ENCODE measurements around the gene EFCAB10. TPM values are rescaled to one million over a fixed set of nuclear protein-coding genes. Genes with fewer than 3 reads are reported as not detected.
"Not testable (repeated sequence)": the region's sequence is repeated elsewhere in the genome, so short reads cannot be mapped to it uniquely, and the experiment has no call there.

Gene EFCAB10
- total and polyA plus RNA-seq, 4 experiments from 2014 or later = 0.47 TPM; not detected in 3

GRCh38 chr7:105611856-105612775, 30.8 kb upstream of the EFCAB10 start:
- Mint-ChIP-seq H3K27ac (peak overlapping the region in 2 of 7 donors; percentile 0 to 62), H3K9me3 (peaks cover 0 to 3% (median 0%) of the 10 kb centered on the region in 8 donors), H3K4me1 (peaks cover 0 to 2% (median 0%) of the 10 kb centered on the region in 4 donors), H3K36me3 (peaks cover 42 to 57% of the 10 kb centered on the region in 2 donors), H3K27me3 (no peaks in the 10 kb centered on the region), H3K4me3 (no peak overlapping the region)
- POLR2A ChIA-PET (ENCODE audit: partially characterized antibody) = no interaction called here
- Histone ChIP-seq H3K4me3 (ENCODE audit: low read length in 2 of 2) (no peak overlapping the region), H3K4me1 (ENCODE audit: insufficient read depth, low read length) (no peaks in the 10 kb centered on the region), H3K36me3 (ENCODE audit: insufficient read depth, low read length) (peaks cover 45% of the 10 kb centered on the region), H3K27me3 (ENCODE audit: insufficient read depth, low read length) (no peaks in the 10 kb centered on the region), H3K9me3 (ENCODE audit: control insufficient read depth in 1 of 2, low read length in 2 of 2) (no peaks in the 10 kb centered on the region), H3K27ac (ENCODE audit: low read depth, low read length) (no peak overlapping the region)
- CTCF ChIA-PET (ENCODE audit: partially characterized antibody) = interaction anchor here (1.0 to 1.4 kb wide), 2 partner anchors 11 to 553 kb away, joined by 3 to 5 read pairs; no protein-coding TSS in a partner anchor
- intact Hi-C loops (cut with micrococcal nuclease) = no loop called here
- DNase-seq = no peak

GRCh38 chr7:105610165-105610930, 29.1 kb upstream of the EFCAB10 start:
- no peaks in the 10 kb centered on the region for H3K27me3 ChIP-seq (ENCODE audit: insufficient read depth, low read length)
- intact Hi-C loops (cut with micrococcal nuclease) = no loop called here
- H3K27ac ChIP-seq (ENCODE audit: low read depth, low read length) = no peak overlapping the region
- DNase-seq = no peak
- no peaks in the 10 kb centered on the region for H3K4me1 ChIP-seq (ENCODE audit: insufficient read depth, low read length)
- peaks cover 0 to 2% (median 0%) of the 10 kb centered on the region in 4 donors for H3K4me1 Mint-ChIP-seq
- no peaks in the 10 kb centered on the region for H3K9me3 ChIP-seq (ENCODE audit: control insufficient read depth in 1 of 2, low read length in 2 of 2)
- H3K27me3 Mint-ChIP-seq = no peaks in the 10 kb centered on the region
- H3K9me3 Mint-ChIP-seq = peaks cover 0 to 3% (median 0%) of the 10 kb centered on the region in 8 donors
- H3K36me3 Mint-ChIP-seq = peaks cover 35 to 46% of the 10 kb centered on the region in 2 donors
- ChIA-PET CTCF (ENCODE audit: partially characterized antibody) (no interaction called here), POLR2A (ENCODE audit: partially characterized antibody) (interaction anchor here (1.7 kb wide), 1 partner anchor 10 kb away, joined by 3 read pairs; no protein-coding TSS in a partner anchor)
- no peak overlapping the region for H3K4me3 Mint-ChIP-seq
- no peak overlapping the region for H3K4me3 ChIP-seq (ENCODE audit: low read length in 2 of 2)
- H3K27ac Mint-ChIP-seq = peak overlapping the region in 2 of 7 donors; percentile 37 to 88
- peaks cover 33% of the 10 kb centered on the region for H3K36me3 ChIP-seq (ENCODE audit: insufficient read depth, low read length)

GRCh38 chr7:105602325-105603305, 21.3 kb upstream of the EFCAB10 start:
- no peaks in the 10 kb centered on the region for H3K36me3 ChIP-seq (ENCODE audit: insufficient read depth, low read length)
- intact Hi-C loops (cut with micrococcal nuclease) = no loop called here
- H3K27me3 ChIP-seq (ENCODE audit: insufficient read depth, low read length) = no peaks in the 10 kb centered on the region
- ChIA-PET CTCF (ENCODE audit: partially characterized antibody) (interaction anchor here (0.8 to 1.0 kb wide), 3 partner anchors 12 to 18 kb away, joined by 3 to 4 read pairs (median 3); no protein-coding TSS in a partner anchor), POLR2A (ENCODE audit: partially characterized antibody) (no interaction called here)
- Mint-ChIP-seq H3K27ac (no peak overlapping the region), H3K4me1 (peaks cover 0 to 2% (median under 1%) of the 10 kb centered on the region in 4 donors), H3K36me3 (peaks cover 5 to 15% of the 10 kb centered on the region in 2 donors), H3K4me3 (no peak overlapping the region), H3K27me3 (no peaks in the 10 kb centered on the region), H3K9me3 (peaks cover 0 to 5% (median 0%) of the 10 kb centered on the region in 8 donors)
- DNase-seq = no peak
- no peak overlapping the region for H3K27ac ChIP-seq (ENCODE audit: low read depth, low read length)
- no peaks in the 10 kb centered on the region for H3K9me3 ChIP-seq (ENCODE audit: control insufficient read depth in 1 of 2, low read length in 2 of 2)
- no peak overlapping the region for H3K4me3 ChIP-seq (ENCODE audit: low read length in 2 of 2)
- H3K4me1 ChIP-seq (ENCODE audit: insufficient read depth, low read length) = no peaks in the 10 kb centered on the region

GRCh38 chr7:105600720-105601550, 19.6 kb upstream of the EFCAB10 start:
- ChIA-PET POLR2A (ENCODE audit: partially characterized antibody) (no interaction called here), CTCF (ENCODE audit: partially characterized antibody) (interaction anchor here (1.4 to 1.5 kb wide), 2 partner anchors 11 to 12 kb away, joined by 4 to 5 read pairs; no protein-coding TSS in a partner anchor)
- intact Hi-C loops (cut with micrococcal nuclease) = no loop called here
- H3K27ac Mint-ChIP-seq = peak overlapping the region in 2 of 7 donors; percentile 20 to 49
- H3K36me3 Mint-ChIP-seq = peaks cover 1 to 8% of the 10 kb centered on the region in 2 donors
- peaks cover 0 to 5% (median 0%) of the 10 kb centered on the region in 8 donors for H3K9me3 Mint-ChIP-seq
- peaks cover 0 to 2% (median under 1%) of the 10 kb centered on the region in 4 donors for H3K4me1 Mint-ChIP-seq
- Histone ChIP-seq H3K27me3 (ENCODE audit: insufficient read depth, low read length) (no peaks in the 10 kb centered on the region), H3K9me3 (ENCODE audit: control insufficient read depth in 1 of 2, low read length in 2 of 2) (no peaks in the 10 kb centered on the region), H3K4me1 (ENCODE audit: insufficient read depth, low read length) (no peaks in the 10 kb centered on the region), H3K36me3 (ENCODE audit: insufficient read depth, low read length) (no peaks in the 10 kb centered on the region), H3K27ac (ENCODE audit: low read depth, low read length) (no peak overlapping the region), H3K4me3 (ENCODE audit: low read length in 2 of 2) (no peak overlapping the region)
- H3K27me3 Mint-ChIP-seq = no peaks in the 10 kb centered on the region
- no peak for DNase-seq
- H3K4me3 Mint-ChIP-seq = no peak overlapping the region

- H3K27me3 Mint-ChIP-seq = no peaks in the 10 kb centered on the region
- Histone ChIP-seq H3K4me1 (ENCODE audit: insufficient read depth, low read length) (no peaks in the 10 kb centered on the region), H3K9me3 (ENCODE audit: control insufficient read depth in 1 of 2, low read length in 2 of 2) (no peaks in the 10 kb centered on the region), H3K4me3 (ENCODE audit: low read length in 2 of 2) (no peak overlapping the region), H3K27me3 (ENCODE audit: insufficient read depth, low read length) (no peaks in the 10 kb centered on the region), H3K27ac (ENCODE audit: low read depth, low read length) (no peak overlapping the region), H3K36me3 (ENCODE audit: insufficient read depth, low read length) (no peaks in the 10 kb centered on the region)
- intact Hi-C loops (cut with micrococcal nuclease) = no loop called here
- H3K4me3 Mint-ChIP-seq = no peak overlapping the region
- H3K4me1 Mint-ChIP-seq = peaks cover 0 to 2% (median 0%) of the 10 kb centered on the region in 4 donors
- H3K27ac Mint-ChIP-seq = peak overlapping the region in 1 of 7 donors; percentile 12
- H3K9me3 Mint-ChIP-seq = peaks cover 0 to 5% (median 0%) of the 10 kb centered on the region in 8 donors
- ChIA-PET POLR2A (ENCODE audit: partially characterized antibody) (interaction anchor here (0.9 kb wide), 1 partner anchor 11 kb away, joined by 3 read pairs; no protein-coding TSS in a partner anchor), CTCF (ENCODE audit: partially characterized antibody) (interaction anchor here (1.1 to 1.4 kb wide), 3 partner anchors 9 to 681 kb away, joined by 3 to 4 read pairs (median 3); partner anchors contain the start of gene RINT1)
- no peak for DNase-seq
- peaks cover 0 to 7% of the 10 kb centered on the region in 2 donors for H3K36me3 Mint-ChIP-seq
Observed at GRCh38 chr7:105599551-105599950, 18.3 kb upstream of the EFCAB10 start.

GRCh38 chr7:105599080-105599479, 17.8 kb upstream of the EFCAB10 start:
- H3K4me3 ChIP-seq (ENCODE audit: low read length in 2 of 2); H3K36me3 ChIP-seq (ENCODE audit: insufficient read depth, low read length); POLR2A ChIA-PET (ENCODE audit: partially characterized antibody); H3K27me3 ChIP-seq (ENCODE audit: insufficient read depth, low read length); DNase-seq; H3K4me1 Mint-ChIP-seq; H3K9me3 Mint-ChIP-seq; H3K9me3 ChIP-seq (ENCODE audit: control insufficient read depth in 1 of 2, low read length in 2 of 2); H3K4me3 Mint-ChIP-seq; intact Hi-C loops (cut with micrococcal nuclease); H3K27ac ChIP-seq (ENCODE audit: low read depth, low read length); H3K27me3 Mint-ChIP-seq; H3K27ac Mint-ChIP-seq; H3K36me3 Mint-ChIP-seq; H3K4me1 ChIP-seq (ENCODE audit: insufficient read depth, low read length): not testable (repeated sequence)
- CTCF ChIA-PET (ENCODE audit: partially characterized antibody) = interaction anchor here (1.4 kb wide), 1 partner anchor 68 kb away, joined by 3 read pairs; the partner anchor contains the start of gene RINT1

Data from CD4-positive, alpha-beta memory T cell (primary cell).